Skin of body (tissue), 2 donors: ENCODE measurements around the gene SLC7A11. TPM values are rescaled to one million over a fixed set of nuclear protein-coding genes. Genes with fewer than 3 reads are reported as not detected.
"Not testable (repeated sequence)": the region's sequence is repeated elsewhere in the genome, so short reads cannot be mapped to it uniquely, and the experiment has no call there.

Source experiments
- DNase-seq: peaks from one replicate; lab custom pipeline; 2025; lab: John Stamatoyannopoulos, UW
- total RNA-seq: library from RNA; depleted of rRNA; stranded (reverse); fragments of >200 nt; gene quantifications from one replicate; pipeline ENCODE4 v1.2.3, GENCODE V29; 2014

The SLC7A11 gene
- total RNA-seq, 1 donor from 2014 or later = 2.1 TPM

DNA sequence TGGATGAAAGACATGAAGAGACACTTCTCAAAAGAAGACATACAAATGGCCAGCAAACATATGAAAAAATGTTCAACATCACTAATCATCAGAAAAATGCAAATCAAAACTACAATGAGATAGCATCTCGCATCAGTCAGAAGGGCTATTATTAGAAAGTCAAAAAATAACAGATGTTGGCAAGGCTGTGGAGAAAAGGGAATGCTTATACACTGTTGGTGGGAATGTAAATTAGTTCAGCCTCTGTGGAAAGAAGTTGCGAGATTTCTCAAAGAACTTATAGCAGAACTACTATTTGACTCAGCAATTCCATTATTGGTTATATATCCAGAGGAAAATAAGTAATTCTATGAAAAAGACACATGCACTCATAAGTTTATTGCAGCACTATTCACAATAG is 31.6 kb downstream of the SLC7A11 start:
- not testable (repeated sequence) for DNase-seq

DNA sequence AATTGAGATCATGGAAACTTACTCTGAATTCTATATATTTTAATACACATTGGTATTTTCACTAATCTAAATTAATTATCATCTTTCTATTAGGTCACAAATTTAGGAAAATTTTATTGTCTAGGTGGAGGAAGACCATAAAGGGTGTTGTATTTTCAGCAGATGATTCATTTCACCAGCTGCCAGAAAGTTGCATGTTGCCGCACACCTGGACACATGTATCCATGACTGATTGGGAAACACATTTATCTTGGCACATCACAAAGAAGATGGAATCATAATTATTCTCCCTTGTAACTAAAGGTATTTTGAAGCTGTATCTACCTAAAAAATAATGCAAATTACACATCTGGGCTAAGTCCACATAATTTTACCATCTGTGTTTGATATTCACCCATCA is 33.1 kb downstream of the SLC7A11 start:
- no peak for DNase-seq

DNA sequence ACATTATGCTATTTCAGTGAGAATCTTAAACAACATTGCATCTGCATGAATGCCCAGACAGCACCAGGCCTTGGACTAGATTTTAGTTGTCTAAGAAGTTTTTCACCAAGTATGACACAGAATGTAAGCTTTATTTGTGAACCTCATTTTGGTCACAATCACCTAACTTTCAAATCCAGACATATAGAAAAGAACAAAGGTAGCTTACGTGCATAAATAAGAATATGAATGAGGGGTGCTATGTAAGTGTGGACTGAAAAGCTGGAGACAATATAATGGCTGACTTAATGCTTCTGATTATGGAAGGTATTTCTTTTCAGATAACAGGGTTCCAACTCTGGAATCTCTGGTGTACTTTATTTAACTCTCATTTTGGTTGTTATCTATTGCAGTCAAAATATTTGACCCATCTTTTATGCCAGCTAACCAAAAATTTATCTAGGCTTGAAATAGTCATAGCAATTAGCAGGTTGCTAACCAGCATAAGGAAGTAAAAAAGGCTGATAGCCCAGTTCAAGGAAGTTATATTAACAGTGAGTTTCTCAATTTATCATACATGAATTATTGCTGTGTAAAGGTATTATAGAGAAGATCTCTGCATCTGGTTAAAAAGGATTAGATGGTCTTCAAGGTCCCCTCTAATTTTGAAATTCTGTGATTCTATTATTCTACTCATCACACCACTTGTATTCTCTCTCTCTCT is 36.5 kb downstream of the SLC7A11 start:
- DNase-seq = no peak

DNA sequence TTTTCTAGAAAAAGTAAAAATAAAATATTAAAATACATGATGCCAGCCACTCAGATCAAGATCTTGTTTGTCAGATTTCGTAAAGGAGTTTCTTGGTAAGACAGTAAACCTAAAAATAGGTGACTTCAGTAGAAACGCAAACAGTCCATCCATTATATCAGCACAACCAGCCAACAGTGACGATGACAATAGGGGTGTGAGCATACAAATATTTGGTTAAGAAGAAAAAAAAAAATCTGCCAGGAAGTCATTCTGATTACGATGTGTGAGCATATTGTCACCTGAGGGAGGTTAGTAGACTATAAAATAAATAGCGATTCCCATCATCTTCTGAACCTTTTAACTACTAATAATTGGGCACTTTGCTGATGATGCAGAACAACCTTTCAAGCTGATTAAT is 37.6 kb downstream of the SLC7A11 start:
- no peak for DNase-seq

DNA sequence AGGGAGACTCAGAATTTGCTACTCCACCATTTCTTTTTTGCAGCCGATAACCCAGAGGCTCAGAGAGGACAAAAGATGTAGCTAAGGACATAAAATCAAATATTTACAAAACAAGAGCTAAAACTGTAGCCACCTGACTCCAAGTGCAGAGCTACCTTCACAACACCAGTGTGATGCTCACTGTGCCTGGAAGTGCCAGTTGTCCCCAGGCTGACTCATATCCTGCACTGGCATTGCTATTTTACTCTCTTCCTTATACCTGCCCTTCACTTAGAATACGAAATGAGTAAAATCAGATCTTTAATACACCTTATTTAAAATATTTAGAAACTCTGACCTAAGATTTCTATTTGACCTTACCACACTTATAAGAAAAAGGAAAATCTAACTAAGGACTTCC is 39.5 kb downstream of the SLC7A11 start:
- no peak for DNase-seq

DNA sequence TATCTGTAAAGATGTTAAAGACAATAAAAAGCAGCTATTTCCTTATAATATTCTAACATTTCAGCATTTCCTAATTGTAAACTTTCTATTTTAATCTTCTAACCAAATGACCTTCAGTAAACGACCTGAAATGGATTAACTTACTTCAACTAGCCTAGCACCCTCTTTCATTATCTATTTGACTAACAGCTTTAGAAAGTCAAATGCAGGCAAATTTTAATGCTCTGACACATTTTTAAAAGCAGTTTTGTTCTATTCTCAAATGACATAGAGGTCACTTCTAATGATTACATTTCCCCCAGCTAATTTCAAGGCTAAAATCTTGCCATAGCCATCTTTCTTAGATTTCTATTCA is 41.9 kb downstream of the SLC7A11 start:
- no peak for DNase-seq

DNA sequence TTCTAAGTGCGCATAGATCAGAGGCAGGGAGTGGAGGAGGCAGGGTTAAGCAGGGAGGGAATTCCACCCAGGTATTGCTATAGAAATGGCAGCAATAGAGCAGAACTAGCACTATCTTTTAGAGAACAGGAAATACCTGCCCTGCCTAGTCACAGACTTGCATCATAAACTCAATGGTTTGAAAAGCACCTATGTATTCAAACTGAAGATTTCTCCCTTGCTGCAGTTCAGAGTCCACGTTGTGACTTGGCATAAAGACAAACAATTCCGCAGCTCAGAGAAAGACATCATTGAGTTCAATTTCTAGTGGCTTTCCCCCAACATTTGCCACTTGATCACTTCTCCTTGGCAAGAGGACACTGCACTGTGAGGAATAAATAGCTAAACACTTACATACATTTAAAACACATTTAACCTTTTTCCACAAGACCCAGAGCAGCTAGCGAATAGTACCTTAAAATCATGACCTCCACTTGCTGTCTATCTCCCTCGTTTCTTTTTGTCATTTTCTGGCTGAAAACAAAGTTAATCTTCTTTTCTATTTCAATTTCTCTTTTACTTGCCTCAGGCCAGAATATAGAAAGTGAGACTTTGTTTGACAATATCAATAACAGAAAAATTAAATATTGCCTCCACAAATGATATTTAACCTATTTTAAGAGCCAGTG is 42.4 kb downstream of the SLC7A11 start:
- no peak for DNase-seq

DNA sequence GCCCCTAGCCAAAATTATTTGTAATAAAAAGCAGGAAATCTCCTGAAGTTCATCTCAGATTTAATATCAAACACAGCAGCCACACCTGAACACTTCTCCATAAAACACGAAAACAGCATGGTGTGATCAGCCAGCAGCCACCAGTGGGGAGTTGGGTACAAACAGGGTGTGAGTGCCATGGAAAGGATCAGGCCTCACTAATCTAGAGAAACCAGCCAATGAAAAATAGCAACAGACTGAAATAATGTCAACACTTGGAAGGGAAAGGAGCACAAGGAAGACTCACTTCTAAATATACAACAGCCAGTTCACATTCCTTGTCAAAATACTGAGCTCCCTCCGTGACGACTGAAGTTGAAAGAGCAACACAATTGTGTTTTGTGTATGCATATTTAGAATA is 46.0 kb downstream of the SLC7A11 start:
- no peak for DNase-seq

DNA sequence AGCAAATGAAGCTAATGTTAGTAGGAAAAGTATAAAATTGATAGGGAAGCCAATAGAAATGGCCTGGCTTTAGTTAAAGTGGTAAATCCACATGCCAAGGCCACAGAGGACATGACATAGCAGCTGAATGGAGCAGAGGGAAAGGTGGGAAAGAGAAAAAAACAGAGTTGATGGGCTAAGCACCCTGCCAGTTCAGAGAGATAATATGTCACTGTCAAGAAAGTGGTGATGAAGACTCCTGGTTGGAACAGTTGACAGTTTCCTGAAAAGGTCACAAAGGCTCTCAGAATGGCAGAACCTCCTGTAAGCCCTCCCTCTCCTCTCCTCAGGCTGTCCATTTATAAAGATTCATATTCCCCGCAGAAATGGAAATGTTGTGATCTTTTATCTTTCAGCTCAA is 48.2 kb downstream of the SLC7A11 start:
- DNase-seq = no peak

DNA sequence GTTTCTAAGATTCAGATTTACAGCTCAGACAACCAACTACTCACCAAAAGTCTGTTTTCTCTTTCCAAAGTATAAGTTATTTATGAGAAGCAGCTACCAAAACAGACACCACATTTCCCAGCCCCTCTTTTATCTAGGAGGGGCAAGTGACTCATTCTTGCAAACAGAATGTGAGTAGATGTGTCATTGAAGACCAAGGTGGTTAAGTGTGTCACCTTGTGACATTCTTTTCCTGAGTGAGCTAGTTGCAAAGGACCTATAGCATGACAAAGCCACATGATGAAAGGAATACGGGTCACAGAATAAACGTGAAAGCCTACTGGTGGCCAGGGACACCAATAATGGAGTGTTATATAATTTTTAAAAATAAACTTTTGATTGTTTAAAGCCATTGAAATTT is 50.0 kb downstream of the SLC7A11 start:
- DNase-seq = no peak

DNA sequence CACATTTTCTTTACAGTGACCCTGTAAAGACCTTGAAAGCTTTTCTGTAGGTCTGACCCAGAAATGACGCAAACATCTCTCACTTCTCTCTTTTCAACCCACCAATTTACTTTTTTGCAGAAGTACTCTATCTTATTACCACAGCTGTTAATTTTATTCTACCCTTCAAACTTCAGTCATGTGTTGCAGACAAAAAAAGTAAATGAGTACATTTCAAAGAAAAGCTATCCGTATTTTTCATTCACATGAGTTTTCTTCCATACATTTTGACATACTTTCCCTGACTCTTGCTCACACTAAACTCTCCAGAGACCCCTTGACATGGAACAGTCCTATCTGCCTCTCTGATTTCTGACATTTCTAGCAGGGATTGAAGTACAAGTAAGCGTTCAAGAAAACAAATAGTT is 51.7 kb downstream of the SLC7A11 start:
- no peak for DNase-seq

DNA sequence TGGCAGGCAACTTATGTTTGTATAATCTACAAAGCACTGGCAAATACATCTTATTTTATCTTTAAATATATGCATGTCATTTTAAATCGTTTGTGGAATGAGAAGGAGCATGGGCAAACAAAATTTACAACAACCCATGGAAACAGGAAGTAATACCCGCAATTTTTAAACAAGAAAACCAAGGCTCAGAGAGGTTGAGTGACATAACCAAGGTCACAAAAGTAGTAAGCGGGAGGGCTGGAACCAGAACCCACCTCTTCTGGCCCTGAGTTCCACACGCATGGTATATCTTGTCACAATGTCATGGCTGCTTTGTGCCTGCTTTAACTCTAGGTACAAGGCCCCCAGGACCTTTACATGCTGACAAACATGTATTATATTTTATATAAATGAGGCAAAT is 52.9 kb downstream of the SLC7A11 start:
- DNase-seq = no peak

DNA sequence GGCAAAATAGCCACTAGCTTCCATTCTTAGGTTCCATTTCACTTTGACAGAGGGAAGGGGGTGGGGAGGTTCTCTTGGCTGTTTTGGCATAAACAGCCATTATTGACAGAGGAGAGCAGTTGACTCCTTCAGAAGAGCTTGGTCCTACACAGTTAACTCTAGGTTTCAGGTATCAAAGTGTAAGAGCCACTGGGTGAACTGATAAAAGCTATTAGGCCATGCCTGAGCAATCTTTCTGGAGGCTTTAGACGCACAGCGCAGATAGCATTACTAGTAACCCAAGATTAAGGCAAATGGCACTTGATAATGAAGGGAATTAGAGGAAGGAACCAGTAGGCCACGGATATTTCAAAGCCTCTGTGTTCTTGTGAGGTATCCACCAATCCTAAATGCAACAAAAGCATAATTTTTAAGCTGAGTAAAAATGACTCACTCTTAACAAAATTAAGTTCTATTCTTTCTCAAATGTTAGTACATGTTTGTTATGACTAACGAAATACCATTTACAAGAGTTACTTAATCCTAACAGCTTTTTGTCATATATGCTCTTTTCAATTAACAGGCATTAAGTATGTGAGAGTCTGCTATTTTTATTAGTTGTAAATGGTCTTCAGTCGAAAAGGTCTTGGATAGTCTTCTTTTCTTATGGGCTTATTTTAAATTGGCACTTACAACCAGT is 53.6 kb downstream of the SLC7A11 start:
- DNase-seq = no peak

DNA sequence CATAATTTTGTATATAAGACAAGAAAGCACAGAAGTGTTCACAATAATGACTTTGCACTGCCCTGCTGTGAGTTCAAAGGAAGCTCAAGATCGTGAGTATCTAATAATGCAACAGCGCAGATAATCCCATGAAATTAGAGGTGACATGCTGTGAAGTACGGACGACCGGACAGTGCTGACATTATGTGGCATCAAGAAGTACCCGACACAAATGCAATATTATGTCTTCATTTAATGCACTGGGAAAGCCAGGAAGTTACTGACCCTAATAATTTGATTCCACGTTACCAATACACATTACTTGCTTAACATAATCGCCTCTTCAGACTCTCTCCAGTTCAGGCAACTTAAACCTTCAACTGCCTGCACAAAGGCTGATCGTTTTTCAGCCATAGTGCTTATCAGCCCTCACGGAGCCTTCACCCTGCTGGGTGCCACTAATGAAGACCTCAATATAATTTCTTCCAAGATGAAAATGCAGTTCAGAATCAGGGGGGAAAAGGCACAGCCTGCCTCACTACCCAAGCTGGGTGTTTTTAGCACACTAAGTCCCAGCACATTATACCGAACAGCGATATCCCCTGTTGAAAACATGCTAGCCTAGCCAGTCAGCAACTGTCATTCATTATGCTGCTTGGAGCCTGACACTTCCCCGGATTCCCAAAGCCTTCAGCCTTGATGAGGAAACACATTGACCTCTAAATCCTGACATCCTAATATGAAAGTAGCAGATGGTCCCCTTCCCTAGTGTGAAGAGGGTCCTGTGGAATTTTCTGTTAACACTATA is 56.1 kb downstream of the SLC7A11 start:
- no peak for DNase-seq

DNA sequence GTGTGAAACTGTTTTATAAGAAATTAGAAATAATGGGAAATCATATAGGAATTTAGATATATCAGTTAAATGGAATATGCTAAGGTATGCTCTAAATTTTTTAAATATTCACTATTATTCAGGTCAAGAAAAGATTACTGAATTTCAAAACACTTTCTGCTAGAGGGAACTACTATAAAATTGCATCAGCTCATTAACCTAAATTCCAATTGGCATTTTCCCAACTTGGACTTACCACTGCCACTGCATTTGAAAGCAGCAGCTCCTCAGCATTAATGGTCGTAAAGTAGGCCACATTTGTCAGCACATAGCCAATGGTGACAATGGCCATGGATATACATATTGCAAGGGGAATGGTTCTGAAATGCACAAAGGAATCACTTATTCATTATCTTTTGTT is 57.3 kb downstream of the SLC7A11 start:
- no peak for DNase-seq

DNA sequence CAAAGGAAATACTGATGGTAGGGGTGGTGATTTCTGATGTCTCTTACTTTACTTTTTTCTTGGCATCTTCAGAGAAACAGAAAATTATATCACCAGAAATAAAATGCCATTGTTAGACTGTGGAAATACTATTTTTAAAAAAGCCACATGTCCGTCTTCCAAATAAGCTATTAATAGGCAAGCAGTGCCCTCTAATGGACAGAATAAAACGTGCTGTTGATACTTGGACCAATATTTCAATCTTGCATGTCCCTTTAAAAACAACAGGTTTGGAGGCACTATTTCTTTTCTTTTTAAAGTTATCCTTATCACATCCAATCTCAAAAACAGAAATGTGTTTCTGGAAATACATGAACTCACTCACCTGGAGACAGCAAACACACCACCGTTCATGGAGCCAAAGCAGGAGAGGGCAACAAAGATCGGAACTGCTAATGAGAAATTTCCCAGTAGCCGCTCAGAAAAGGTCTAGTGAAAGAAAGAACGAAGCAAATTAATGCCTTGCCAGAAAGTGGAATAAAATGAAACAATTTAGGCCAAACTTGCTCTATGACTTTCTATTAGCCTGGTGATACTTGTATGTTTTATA is 59.2 kb downstream of the SLC7A11 start:
- DNase-seq = peak; percentile 35

DNA sequence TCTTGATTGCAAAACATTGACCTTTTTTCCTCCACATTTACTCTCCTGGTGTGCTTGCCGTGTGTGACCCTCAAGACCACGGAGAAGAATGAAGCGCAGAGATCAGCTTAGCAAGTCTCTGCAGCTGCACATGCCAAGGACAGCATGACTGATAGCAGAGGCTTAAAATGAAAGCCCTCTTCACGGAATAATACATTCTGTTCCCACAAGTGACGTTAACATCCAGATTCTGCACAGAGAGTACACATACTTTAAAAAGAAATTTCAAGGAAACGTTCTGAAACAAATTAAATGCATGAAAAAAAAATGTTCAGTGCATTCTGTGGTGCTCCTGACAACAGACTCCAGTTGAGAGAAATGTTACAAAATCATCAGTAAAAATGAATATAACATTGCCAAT is 60.9 kb downstream of the SLC7A11 start:
- peak; percentile 47 for DNase-seq

DNA sequence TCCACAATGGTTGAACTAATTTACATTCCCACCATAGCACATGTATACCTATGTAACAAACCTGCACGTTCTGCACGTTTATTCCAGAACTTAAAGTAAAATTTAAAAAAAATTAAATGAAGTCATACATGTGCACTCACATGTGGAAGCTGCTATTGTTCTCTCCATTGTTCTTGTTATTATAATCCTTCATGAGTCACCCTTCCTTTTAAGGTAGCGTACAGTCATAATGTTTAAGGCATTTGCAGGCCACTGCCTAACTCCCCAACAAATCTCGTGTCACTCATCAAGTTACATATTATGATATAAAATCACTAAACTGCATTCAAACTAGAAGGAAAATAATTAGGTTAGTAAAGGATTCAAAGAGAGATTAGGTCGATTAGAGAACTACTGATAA is 63.6 kb downstream of the SLC7A11 start:
- DNase-seq = no peak

DNA sequence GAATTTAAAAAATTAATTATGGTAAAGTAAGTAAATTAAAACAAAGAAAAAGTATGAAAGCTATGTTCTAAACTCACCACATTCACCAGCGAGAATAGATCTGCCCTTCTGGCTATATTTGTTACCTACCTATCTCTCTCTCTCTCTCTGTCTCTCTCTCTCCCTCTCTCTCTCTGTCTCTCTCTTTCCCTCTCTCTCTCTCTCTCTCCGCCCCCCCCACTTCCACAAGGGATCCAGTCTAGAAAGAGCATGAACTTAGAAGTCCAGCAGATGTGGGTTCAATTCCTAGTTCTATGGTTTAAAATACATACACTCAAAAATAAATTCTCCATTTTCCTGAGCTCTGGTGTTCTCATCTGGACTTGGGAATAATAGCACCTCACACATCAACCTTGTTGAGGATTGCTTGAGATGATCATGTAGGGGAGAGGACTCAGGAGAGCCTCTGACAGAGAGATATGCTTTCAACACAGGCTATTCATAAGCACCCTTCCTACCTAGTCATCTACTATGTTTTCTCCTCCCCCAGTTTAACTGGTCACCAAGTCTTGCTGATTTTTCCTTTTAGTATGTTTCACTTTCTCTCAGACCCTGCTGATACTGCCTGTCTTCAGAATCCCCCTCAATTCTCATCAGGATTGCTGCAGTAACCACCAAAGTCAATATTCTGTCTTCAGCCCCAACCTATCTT is 64.7 kb downstream of the SLC7A11 start:
- DNase-seq = no peak

DNA sequence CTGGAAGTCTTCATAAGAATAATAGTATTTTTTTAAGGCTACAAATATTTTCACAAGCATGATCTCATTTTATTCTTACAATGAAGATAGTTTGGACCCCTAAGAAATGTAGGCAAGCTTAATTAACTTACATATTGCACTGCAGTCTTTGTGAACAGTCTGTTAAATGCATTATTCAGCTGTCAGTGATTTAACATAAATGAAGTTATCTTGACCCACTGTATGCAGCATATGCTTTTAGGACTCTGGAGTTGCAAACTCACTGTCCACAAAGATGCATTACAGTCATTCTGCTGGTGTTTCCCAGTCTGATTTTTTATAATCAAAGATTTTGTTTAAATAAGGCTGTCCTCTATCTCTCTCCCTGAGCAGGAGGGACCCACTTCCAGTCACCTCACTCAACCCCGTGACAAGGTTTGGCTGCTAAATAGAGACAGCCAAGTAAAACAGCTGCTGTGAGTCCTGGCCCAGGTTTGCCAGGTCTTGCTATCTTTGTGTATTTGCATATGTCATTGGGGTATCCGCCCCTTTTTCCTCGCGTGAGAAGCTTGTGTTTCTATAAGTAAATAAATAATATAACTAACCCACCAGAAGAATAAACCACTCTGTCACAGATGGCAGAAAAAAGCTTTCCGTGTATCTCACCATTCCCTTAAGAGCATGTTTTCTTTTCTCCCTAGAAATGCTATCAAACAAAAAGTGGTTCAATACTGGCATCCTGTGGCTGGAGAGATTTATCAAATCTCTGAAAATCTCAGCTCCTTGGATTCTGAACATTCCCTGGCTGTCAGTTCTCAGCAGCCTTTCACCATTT is 67.0 kb downstream of the SLC7A11 start:
- DNase-seq = peak; percentile 70
